ENCODE measurements around the gene PDZRN3.

- TF ChIP-seq, protein P1, sequence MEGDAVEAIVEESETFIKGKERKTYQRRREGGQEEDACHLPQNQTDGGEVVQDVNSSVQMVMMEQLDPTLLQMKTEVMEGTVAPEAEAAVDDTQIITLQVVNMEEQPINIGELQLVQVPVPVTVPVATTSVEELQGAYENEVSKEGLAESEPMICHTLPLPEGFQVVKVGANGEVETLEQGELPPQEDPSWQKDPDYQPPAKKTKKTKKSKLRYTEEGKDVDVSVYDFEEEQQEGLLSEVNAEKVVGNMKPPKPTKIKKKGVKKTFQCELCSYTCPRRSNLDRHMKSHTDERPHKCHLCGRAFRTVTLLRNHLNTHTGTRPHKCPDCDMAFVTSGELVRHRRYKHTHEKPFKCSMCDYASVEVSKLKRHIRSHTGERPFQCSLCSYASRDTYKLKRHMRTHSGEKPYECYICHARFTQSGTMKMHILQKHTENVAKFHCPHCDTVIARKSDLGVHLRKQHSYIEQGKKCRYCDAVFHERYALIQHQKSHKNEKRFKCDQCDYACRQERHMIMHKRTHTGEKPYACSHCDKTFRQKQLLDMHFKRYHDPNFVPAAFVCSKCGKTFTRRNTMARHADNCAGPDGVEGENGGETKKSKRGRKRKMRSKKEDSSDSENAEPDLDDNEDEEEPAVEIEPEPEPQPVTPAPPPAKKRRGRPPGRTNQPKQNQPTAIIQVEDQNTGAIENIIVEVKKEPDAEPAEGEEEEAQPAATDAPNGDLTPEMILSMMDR (IDR thresholded peaks at IDR 0.05): no peak
- TF ChIP-seq POLR2A (IDR thresholded peaks at IDR 0.05): no peak
Measured at GRCh38 chr3:73364517-73364916, 260.2 kb downstream of the PDZRN3 start.

Data from heart left ventricle (tissue), 13 donors.